HepG2 (cell line): Measurements from ENCODE around the gene CIROP. TPM values are rescaled to one million over a fixed set of nuclear protein-coding genes. Genes with fewer than 3 reads are reported as not detected.

Experiments
- CHCHD3 ChIP-seq: sonication (generic); formaldehyde crosslinking; IDR thresholded peaks from 2 replicates; pipeline ENCODE4 v1.8.0; 2022; ENCODE audit warnings: mild to moderate bottlenecking, missing genetic modification reagents, moderate library complexity
- DZIP1 ChIP-seq: sonication (generic); formaldehyde crosslinking; IDR thresholded peaks from 2 replicates; pipeline ENCODE4 v1.5.0; 2020; ENCODE audit warnings: mild to moderate bottlenecking, missing genetic modification reagents
- E2F2 ChIP-seq: sonication (generic); formaldehyde crosslinking; IDR thresholded peaks from 2 replicates; pipeline ENCODE4 v1.4.0; 2020; ENCODE audit warnings: missing genetic modification reagents, borderline replicate concordance
- FIP1L1 ChIP-seq: fragments of 200-400 bp; formaldehyde crosslinking; IDR thresholded peaks from 2 replicates; pipeline ENCODE4 v1.6.1; 2018; ENCODE audit warnings: low read depth, mild to moderate bottlenecking, low read length, moderate library complexity, borderline replicate concordance; ENCODE audit not compliant: insufficient read depth
- HBP1 ChIP-seq: IDR thresholded peaks from 2 replicates; pipeline ENCODE4 v1.6.1; 2016; ENCODE audit warnings: low read depth, control low read depth
- IKZF5 ChIP-seq: IDR thresholded peaks from 2 replicates; pipeline ENCODE4 v1.6.1; 2018; ENCODE audit warnings: missing genetic modification reagents, mild to moderate bottlenecking, missing compliant biosample characterization
- JUN ChIP-seq: sonication (generic); formaldehyde crosslinking; IDR thresholded peaks from 2 replicates; pipeline ENCODE4 v1.4.0; 2020; ENCODE audit warnings: mild to moderate bottlenecking, missing genetic modification reagents
- KAT2B ChIP-seq: fragments of 150-350 bp; IDR thresholded peaks from 2 replicates; pipeline ENCODE4 v1.6.1; 2014; ENCODE audit warnings: low read depth, low read length, borderline replicate concordance
- NCOA2 ChIP-seq: sonication (generic); formaldehyde crosslinking; IDR thresholded peaks from 2 replicates; pipeline ENCODE4 v1.8.0; 2022; ENCODE audit warnings: inconsistent platforms
- NFKB2 ChIP-seq: sonication (generic); formaldehyde crosslinking; IDR thresholded peaks from 2 replicates; pipeline ENCODE4 v1.4.0; 2020; ENCODE audit warnings: missing genetic modification reagents, borderline replicate concordance
- POLR2G ChIP-seq: fragments of 200-400 bp; formaldehyde crosslinking; IDR thresholded peaks from 2 replicates; pipeline ENCODE4 v1.6.1; 2018; ENCODE audit warnings: mild to moderate bottlenecking, low read depth, low read length, moderate library complexity
- RARG ChIP-seq: sonication (generic); formaldehyde crosslinking; IDR thresholded peaks from 2 replicates; pipeline ENCODE4 v1.4.0; 2020; ENCODE audit warnings: low read depth, mild to moderate bottlenecking, missing genetic modification reagents
- RBM22 ChIP-seq: fragments of 200-400 bp; formaldehyde crosslinking; optimal IDR thresholded peaks from 2 replicates; pipeline ENCODE3; 2017; ENCODE audit warnings: mild to moderate bottlenecking, low read length, moderate library complexity
- RFX1 ChIP-seq: fragments of 450-650 bp; IDR thresholded peaks from 2 replicates; pipeline ENCODE4 v1.6.1; 2017
- RXRB ChIP-seq: IDR thresholded peaks from 2 replicates; pipeline ENCODE4 v1.6.1; 2016; ENCODE audit warnings: borderline replicate concordance, missing genetic modification reagents, missing compliant biosample characterization
- ZBTB38 ChIP-seq: sonication (generic); formaldehyde crosslinking; IDR thresholded peaks from 2 replicates; pipeline ENCODE4 v1.5.1; 2020; ENCODE audit warnings: mild to moderate bottlenecking, missing genetic modification reagents
- ZFP36L2 ChIP-seq: sonication (generic); formaldehyde crosslinking; IDR thresholded peaks from 2 replicates; pipeline ENCODE4 v1.4.0; 2020; ENCODE audit warnings: missing genetic modification reagents
- ZNF10 ChIP-seq: sonication (generic); formaldehyde crosslinking; IDR thresholded peaks from 2 replicates; pipeline ENCODE4 v1.4.0; 2020; ENCODE audit warnings: mild to moderate bottlenecking, low read depth, missing genetic modification reagents, borderline replicate concordance
- ZNF724P ChIP-seq: sonication (generic); formaldehyde crosslinking; IDR thresholded peaks from 2 replicates; pipeline ENCODE4 v1.8.0; 2022; ENCODE audit warnings: missing genetic modification reagents, borderline replicate concordance
- ZNF777 ChIP-seq: sonication (generic); formaldehyde crosslinking; IDR thresholded peaks from 2 replicates; pipeline ENCODE4 v1.4.0; 2020; ENCODE audit warnings: missing genetic modification reagents
- ZNF839 ChIP-seq: sonication (generic); formaldehyde crosslinking; IDR thresholded peaks from 2 replicates; pipeline ENCODE4 v1.4.0; 2020; ENCODE audit warnings: missing genetic modification reagents, mild to moderate bottlenecking, borderline replicate concordance
- ZNF891 ChIP-seq: sonication (generic); formaldehyde crosslinking; IDR thresholded peaks from 2 replicates; pipeline ENCODE4 v1.5.0; 2020; ENCODE audit warnings: mild to moderate bottlenecking, missing genetic modification reagents
- ZSCAN30 ChIP-seq: sonication (generic); formaldehyde crosslinking; IDR thresholded peaks from 2 replicates; pipeline ENCODE4 v1.5.0; 2020; ENCODE audit warnings: mild to moderate bottlenecking, missing genetic modification reagents
- polyA plus RNA-seq, 8 experiments: library from polyadenylated mRNA; depleted of rRNA in 3 of 8; stranded (reverse) in 7 of 8; unstranded in 1 of 8; fragments of >200 nt; fragmentation: Illumina TruSeq in 4 of 8; extraction: Trizol in 4 of 8; gene quantifications; 2 replicates each; pipeline versions ENCODE4 v1.2.1 to v1.2.3, GENCODE V29; 2011 to 2016; ENCODE audit warnings: low read depth in 4 of 8, missing spikeins in 1 of 8, mixed read lengths in 1 of 8; ENCODE audit not compliant: insufficient read depth in 1 of 8
- total RNA-seq, 5 experiments: library from RNA; depleted of rRNA; stranded (reverse); fragments of >200 nt; fragmentation: Illumina TruSeq; extraction: Trizol; gene quantifications; 2 replicates each; pipeline ENCODE4 v1.2.3, GENCODE V29; 2016; ENCODE audit warnings: low read depth in 1 of 5

Gene CIROP
- total and polyA plus RNA-seq, 2 of the 13 experiments (the other 11 are each of a cell fraction or from before 2014, with no cell fraction given), result 0.07 TPM; not detected in 1

- TF ChIP-seq DZIP1 (CRISPR knock-in tag), result peak; percentile 27; the same call in 1 of the 2 replicates
- 0 out of 2 replicates have a peak, but pooled peaks have one; percentile 42 for TF ChIP-seq ZNF10 (CRISPR knock-in tag)
- TF ChIP-seq RARG (CRISPR knock-in tag), result no peak
- TF ChIP-seq E2F2 (CRISPR knock-in tag), result 0 out of 2 replicates have a peak, but pooled peaks have one; percentile 30
- TF ChIP-seq NCOA2, result no peak
- TF ChIP-seq ZBTB38, result 0 out of 2 replicates have a peak, but pooled peaks have one; percentile 8
- no peak for TF ChIP-seq FIP1L1
- no peak for TF ChIP-seq ZNF724P
- 0 out of 2 replicates have a peak, but pooled peaks have one; percentile 27 for TF ChIP-seq POLR2G
- no peak for TF ChIP-seq CHCHD3 (CRISPR knock-in tag)
- TF ChIP-seq KAT2B, result no peak
- 0 out of 2 replicates have a peak, but pooled peaks have one; percentile 34 for TF ChIP-seq NFKB2 (CRISPR knock-in tag)
- TF ChIP-seq JUN (CRISPR knock-in tag), result no peak
- peak; percentile 97 for TF ChIP-seq RBM22
- TF ChIP-seq HBP1, result no peak
- TF ChIP-seq ZNF891 (CRISPR knock-in tag), result no peak
- TF ChIP-seq ZNF839, result no peak
- TF ChIP-seq ZFP36L2, result no peak
- no peak for TF ChIP-seq RFX1
- TF ChIP-seq IKZF5 (CRISPR knock-in tag), result no peak
- TF ChIP-seq ZNF777, result no peak
- TF ChIP-seq ZSCAN30 (CRISPR knock-in tag), result no peak
- no peak for TF ChIP-seq RXRB
Measured at GRCh38 chr14:23060536-23061260, 44.1 kb downstream of the CIROP start (continued).
